ENCODE measurements around the gene MED7. TPM values are rescaled to one million over a fixed set of nuclear protein-coding genes. Genes with fewer than 3 reads are reported as not detected.
A peak's percentile ranks its signal among the peaks of the same experiment; 100 is the strongest.

Gene MED7
- total RNA-seq, 2 experiments from 2014 or later = 21.0 to 21.2 TPM

DNA sequence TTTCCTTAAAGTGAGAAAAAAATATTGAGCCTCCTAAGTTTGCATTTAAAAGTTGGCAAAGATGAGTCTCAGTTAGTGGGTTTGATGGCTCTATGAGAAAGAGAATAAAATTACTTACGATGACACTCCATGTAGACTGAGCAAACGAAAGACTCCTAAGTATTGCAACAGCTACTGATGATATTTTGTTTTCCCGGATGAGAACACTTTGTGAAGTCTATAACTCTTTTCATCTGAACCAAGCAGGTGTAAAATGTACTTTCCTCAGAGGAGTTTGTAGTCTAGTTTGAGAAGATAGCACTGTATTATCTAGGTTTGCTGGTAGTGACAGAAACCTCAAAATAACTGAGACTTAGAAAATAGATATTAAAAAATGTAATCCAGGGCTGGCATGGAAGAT is 36.3 kb upstream of the MED7 start:
- no peaks in the 10 kb centered on the region for H3K27me3 Mint-ChIP-seq (ENCODE audit: low read depth)
- intact Hi-C loops (cut with micrococcal nuclease) = loop anchor here (1.0 kb wide), 1 partner anchor 68 kb away; no protein-coding TSS in a partner anchor
- CTCF ChIA-PET = interaction anchor here (1.4 to 4.1 kb wide), 6 partner anchors 12 to 74 kb away, joined by 3 to 27 read pairs (median 5); no protein-coding TSS in a partner anchor
- peaks cover 61% of the 10 kb centered on the region for H3K4me1 Mint-ChIP-seq (ENCODE audit: low read depth)
- H3K36me3 Mint-ChIP-seq (ENCODE audit: low read depth) = peaks cover 41% of the 10 kb centered on the region
- peak overlapping the region; percentile 100 for H3K27ac Mint-ChIP-seq
- no peaks in the 10 kb centered on the region for H3K9me3 Mint-ChIP-seq
- peak overlapping the region; percentile 70 for H3K4me3 Mint-ChIP-seq
- DNase-seq = no peak

DNA sequence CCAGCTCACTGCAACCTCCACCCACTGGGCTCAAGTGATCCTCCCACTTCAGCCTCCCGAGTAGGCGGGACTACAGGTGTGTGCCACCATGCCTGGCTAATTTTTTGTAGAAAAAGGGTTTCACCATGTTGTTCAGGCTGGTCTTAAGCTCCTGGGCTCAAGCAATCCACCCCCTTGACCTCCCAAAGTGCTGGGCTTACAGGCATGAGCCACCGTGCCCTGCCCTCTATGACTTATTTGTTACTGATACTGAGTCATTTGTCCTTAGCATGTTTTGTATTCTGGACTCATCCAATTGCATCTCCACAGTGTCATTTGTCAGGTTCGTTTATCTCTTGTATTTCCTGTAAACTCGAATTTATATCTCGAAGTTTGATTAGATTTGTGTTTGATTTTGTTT is 35.3 kb upstream of the MED7 start:
- Mint-ChIP-seq H3K4me1 (ENCODE audit: low read depth) (peaks cover 66% of the 10 kb centered on the region), H3K27ac (peak overlapping the region; percentile 100), H3K9me3 (no peaks in the 10 kb centered on the region), H3K36me3 (ENCODE audit: low read depth) (peaks cover 32% of the 10 kb centered on the region), H3K4me3 (peak overlapping the region; percentile 70), H3K27me3 (ENCODE audit: low read depth) (no peaks in the 10 kb centered on the region)
- CTCF ChIA-PET = interaction anchor here (1.0 to 4.1 kb wide), 2 partner anchors 14 to 75 kb away, joined by 3 to 27 read pairs; no protein-coding TSS in a partner anchor
- peak; percentile 62 for DNase-seq
- intact Hi-C loops (cut with micrococcal nuclease) = no loop called here

DNA sequence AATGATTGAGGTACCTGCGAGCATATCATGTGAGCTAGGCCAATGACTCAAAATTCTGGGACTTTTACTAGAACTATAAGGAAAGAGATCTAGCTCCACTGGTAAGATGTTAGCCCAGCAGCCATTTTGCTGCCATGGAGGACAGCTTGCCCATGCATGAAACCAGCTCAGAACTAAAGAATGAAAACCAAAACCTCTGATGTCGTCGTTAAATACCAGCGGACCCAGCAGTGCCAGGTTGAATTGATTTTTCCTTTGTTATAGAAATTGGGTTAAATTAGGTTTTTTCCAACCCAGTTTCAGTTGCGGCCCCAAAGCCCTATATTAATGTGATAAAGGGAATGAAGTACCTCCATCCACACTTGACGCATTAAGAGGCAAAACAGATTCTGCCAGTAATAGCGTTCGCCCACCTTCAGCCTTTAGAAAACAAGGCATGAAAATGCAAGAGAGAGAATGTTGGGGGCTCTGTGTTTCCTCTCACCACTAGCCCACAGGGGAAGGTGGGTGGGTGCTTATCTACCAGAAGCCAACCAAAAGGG is 32.5 kb upstream of the MED7 start:
- peaks cover 3% of the 10 kb centered on the region for H3K9me3 Mint-ChIP-seq
- CTCF ChIA-PET = interaction anchor here (0.6 to 2.3 kb wide), 5 partner anchors 21 to 51 kb away, joined by 3 to 9 read pairs (median 4); no protein-coding TSS in a partner anchor
- no peak overlapping the region for H3K4me3 Mint-ChIP-seq
- peaks cover 18% of the 10 kb centered on the region for H3K36me3 Mint-ChIP-seq (ENCODE audit: low read depth)
- intact Hi-C loops (cut with micrococcal nuclease) = no loop called here
- H3K27ac Mint-ChIP-seq = peak overlapping the region; percentile 100
- peaks cover 87% of the 10 kb centered on the region for H3K4me1 Mint-ChIP-seq (ENCODE audit: low read depth)
- DNase-seq = no peak
- no peaks in the 10 kb centered on the region for H3K27me3 Mint-ChIP-seq (ENCODE audit: low read depth)

DNA sequence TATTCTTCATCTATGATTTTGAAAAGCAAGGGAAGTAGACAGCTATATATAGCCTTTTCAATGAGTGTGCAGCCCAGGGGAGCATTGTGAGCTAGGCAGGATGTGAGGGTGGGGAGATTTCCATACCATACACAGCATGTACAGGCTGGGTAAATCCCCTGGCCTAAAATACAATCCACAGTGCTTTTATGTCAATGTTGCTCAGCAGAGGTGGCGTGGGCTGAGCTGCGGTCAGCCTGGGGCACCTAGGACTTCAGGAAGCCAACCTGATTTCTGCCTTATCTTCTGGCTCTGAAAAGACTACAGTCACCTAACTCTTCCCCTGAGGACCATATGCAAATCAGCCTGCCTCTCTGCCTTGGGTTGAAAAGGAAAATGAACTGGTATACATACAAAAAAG is 29.7 kb upstream of the MED7 start:
- Mint-ChIP-seq H3K4me3 (peak overlapping the region; percentile 64), H3K9me3 (peaks cover 4% of the 10 kb centered on the region), H3K27me3 (ENCODE audit: low read depth) (no peaks in the 10 kb centered on the region), H3K36me3 (ENCODE audit: low read depth) (peaks cover 14% of the 10 kb centered on the region), H3K4me1 (ENCODE audit: low read depth) (peaks cover 86% of the 10 kb centered on the region), H3K27ac (peak overlapping the region; percentile 100)
- DNase-seq = peak; percentile 96
- intact Hi-C loops (cut with micrococcal nuclease) = loop anchor here (1.0 to 2.0 kb wide), 13 partner anchors 8 to 430 kb away; partner anchors contain the start of genes HAVCR2 and ITK
- CTCF ChIA-PET = interaction anchor here (0.6 to 2.6 kb wide), 7 partner anchors 11 to 139 kb away, joined by 3 to 12 read pairs (median 3); no protein-coding TSS in a partner anchor

DNA sequence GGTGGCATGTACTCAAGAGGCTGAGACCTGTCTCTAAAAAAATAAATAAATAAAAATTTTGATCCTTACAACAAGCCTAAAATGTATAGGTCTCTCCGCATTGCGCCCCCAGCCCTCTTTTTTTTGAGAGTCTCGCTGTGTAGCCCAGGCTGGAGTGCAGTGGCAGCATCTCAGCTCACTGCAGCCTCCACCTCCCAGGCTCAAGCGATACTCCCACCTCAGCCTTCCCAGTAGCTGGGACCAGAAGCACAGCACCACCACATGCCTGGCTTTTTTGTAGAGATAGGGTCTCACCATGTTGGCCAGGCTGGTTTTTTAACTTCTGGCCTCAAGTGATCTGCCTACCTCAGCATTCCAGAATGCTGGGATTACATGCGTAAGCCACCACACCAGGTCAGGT is 25.6 kb upstream of the MED7 start:
- intact Hi-C loops (cut with micrococcal nuclease) = no loop called here
- H3K9me3 Mint-ChIP-seq = peaks cover 4% of the 10 kb centered on the region
- H3K4me3 Mint-ChIP-seq = no peak overlapping the region
- CTCF ChIA-PET = interaction anchor here (0.6 to 2.5 kb wide), 7 partner anchors 11 to 111 kb away, joined by 3 to 11 read pairs (median 4); no protein-coding TSS in a partner anchor
- peaks cover 86% of the 10 kb centered on the region for H3K4me1 Mint-ChIP-seq (ENCODE audit: low read depth)
- no peak for DNase-seq
- H3K27me3 Mint-ChIP-seq (ENCODE audit: low read depth) = no peaks in the 10 kb centered on the region
- peaks cover 14% of the 10 kb centered on the region for H3K36me3 Mint-ChIP-seq (ENCODE audit: low read depth)
- peak overlapping the region; percentile 100 for H3K27ac Mint-ChIP-seq

DNA sequence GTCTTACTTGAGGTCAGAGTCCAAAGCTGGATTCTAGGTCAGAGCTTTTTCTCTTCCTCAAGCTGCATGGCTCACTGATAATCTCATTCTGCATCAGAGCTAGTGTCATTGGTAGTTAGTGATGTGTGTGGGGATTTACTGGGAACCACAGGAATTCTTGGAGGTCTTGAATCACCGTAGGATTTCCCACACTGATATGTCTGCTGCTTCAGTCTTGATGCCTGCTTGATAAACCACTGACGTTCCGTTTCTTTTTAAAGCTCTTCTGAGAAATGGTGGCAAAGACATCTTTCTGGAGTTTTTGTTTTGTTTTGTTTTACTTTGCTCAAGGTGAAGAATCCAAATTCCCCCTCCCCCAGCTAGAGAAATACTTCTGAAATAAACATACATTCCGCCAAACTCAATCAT is 24.6 kb upstream of the MED7 start:
- H3K4me1 Mint-ChIP-seq (ENCODE audit: low read depth) = peaks cover 79% of the 10 kb centered on the region
- no peaks in the 10 kb centered on the region for H3K27me3 Mint-ChIP-seq (ENCODE audit: low read depth)
- DNase-seq = peak; percentile 61
- intact Hi-C loops (cut with micrococcal nuclease) = loop anchor here (1.0 kb wide), 3 partner anchors 8 to 247 kb away; no protein-coding TSS in a partner anchor
- peak overlapping the region; percentile 64 for H3K4me3 Mint-ChIP-seq
- CTCF ChIA-PET = interaction anchor here (0.7 to 2.5 kb wide), 6 partner anchors 12 to 50 kb away, joined by 3 to 11 read pairs (median 5); no protein-coding TSS in a partner anchor
- H3K36me3 Mint-ChIP-seq (ENCODE audit: low read depth) = peaks cover 14% of the 10 kb centered on the region
- H3K27ac Mint-ChIP-seq = peak overlapping the region; percentile 100
- H3K9me3 Mint-ChIP-seq = peaks cover 4% of the 10 kb centered on the region

DNA sequence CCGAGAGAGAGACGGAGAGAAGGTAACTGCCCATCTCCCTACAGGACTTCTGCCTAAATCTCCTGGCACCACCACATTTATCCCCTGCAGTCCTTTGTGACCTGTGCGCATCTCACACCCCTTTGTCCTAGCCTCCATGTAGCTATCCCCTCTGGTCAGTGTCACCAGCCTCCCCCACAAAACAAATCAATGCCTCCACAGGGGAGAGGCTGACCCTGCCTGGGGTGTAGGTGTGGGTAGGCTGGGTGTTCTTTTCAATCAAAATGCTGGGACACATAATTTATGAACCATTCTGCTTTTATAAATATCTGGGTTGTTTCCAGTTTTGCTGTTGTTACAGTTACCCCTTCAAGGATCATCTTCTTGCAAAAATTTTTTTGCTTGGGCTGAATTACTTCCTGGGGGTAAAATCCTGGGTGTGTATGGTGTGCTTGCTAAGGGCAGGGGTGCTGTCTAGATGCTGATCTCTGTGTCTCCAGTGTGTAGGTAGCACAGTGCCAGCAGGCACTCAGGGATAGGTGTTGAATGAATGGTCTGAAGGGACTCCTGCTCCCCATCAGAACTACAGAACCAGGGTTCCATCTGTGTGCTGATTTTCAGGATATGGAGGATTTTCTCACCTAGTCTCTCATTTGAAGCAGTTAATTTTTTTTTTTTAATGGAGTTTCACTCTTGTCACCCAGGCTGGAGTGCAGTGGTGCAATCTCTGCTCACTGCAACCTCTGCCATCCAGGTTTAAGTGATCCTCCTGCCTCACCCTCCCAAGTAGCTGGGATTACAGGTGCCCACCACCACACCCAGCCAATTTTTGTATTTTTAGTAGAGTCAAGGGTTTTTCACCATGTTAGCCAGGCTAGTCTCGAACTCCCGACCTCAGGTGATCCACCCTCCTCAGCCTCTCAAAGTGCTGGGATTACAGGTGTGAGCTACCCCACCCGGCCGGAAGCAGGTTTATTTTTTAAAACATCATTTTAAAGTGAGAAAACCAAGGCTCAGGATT is 23.8 kb upstream of the MED7 start, which contains the start of gene GARIN3:
TSS of gene GARIN3 (minus strand) at position 51 of the 1,000 bp plus-strand sequence. CDS start 96 bp downstream, outside the sequence.
- DNase-seq = peak; percentile 38
- Mint-ChIP-seq H3K36me3 (ENCODE audit: low read depth) (peaks cover 14% of the 10 kb centered on the region), H3K4me3 (peak within 1 kb of the TSS; percentile 64), H3K4me1 (ENCODE audit: low read depth) (peaks cover 78% of the 10 kb centered on the region), H3K27ac (peak within 1 kb of the TSS; percentile 100), H3K27me3 (ENCODE audit: low read depth) (no peaks in the 10 kb centered on the region), H3K9me3 (peaks cover 4% of the 10 kb centered on the region)
- CTCF ChIA-PET = interaction anchor here (0.7 to 2.5 kb wide), 6 partner anchors 11 to 20 kb away, joined by 4 to 11 read pairs (median 5); no protein-coding TSS in a partner anchor
- intact Hi-C loops (cut with micrococcal nuclease) = loop anchor here (1.0 kb wide), 3 partner anchors 7 to 246 kb away; no protein-coding TSS in a partner anchor

DNA sequence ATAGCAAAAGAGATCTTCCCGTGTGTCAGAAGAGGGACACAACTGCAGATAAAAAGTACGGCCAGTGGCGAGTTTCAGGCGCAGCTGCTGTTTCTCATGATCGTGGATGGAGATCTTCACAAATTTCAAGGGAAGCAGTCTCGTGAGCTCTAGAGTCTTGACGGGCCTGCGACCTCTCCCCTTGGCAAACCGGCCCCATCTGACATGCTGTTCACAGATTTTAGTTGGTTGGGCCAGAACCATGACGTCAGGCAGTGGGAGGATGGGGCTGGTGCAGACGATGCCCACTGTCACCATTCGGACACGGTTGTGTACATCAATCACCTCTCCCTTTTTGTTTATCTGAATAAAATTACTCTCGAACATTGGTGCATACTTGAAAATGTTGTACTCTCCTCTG is 23.0 kb upstream of the MED7 start:
- intact Hi-C loops (cut with micrococcal nuclease) = no loop called here
- CTCF ChIA-PET = interaction anchor here (0.7 kb wide), 1 partner anchor 11 kb away, joined by 4 read pairs; no protein-coding TSS in a partner anchor
- H3K27me3 Mint-ChIP-seq (ENCODE audit: low read depth) = no peaks in the 10 kb centered on the region
- peaks cover 76% of the 10 kb centered on the region for H3K4me1 Mint-ChIP-seq (ENCODE audit: low read depth)
- peaks cover 4% of the 10 kb centered on the region for H3K9me3 Mint-ChIP-seq
- H3K27ac Mint-ChIP-seq = peak overlapping the region; percentile 100
- peaks cover 9% of the 10 kb centered on the region for H3K36me3 Mint-ChIP-seq (ENCODE audit: low read depth)
- DNase-seq = no peak
- no peak overlapping the region for H3K4me3 Mint-ChIP-seq

DNA sequence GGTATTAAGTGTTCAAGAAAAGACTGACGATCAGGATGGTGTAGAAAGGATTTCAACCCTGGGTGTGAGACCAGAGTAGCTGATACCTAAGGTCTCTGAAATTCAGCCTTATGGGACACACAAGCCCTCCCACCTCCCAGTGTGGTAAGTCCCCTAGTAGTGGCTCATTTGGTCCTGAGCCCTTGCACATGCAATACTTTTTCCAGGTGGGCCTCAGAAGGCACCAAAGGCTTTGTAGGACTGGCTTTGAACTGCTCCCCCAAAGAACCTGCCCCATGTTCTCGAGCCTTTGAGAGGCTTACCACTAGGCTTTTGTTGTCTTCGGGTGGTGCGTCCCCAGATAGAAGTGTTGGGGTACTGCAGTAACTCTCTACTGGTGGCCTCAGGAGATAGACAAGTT is 22.6 kb upstream of the MED7 start:
- CTCF ChIA-PET = interaction anchor here (0.7 kb wide), 1 partner anchor 10 kb away, joined by 4 read pairs; no protein-coding TSS in a partner anchor
- Mint-ChIP-seq H3K4me3 (no peak overlapping the region), H3K9me3 (peaks cover 2% of the 10 kb centered on the region), H3K27me3 (ENCODE audit: low read depth) (no peaks in the 10 kb centered on the region), H3K36me3 (ENCODE audit: low read depth) (peaks cover 5% of the 10 kb centered on the region), H3K27ac (peak overlapping the region; percentile 100), H3K4me1 (ENCODE audit: low read depth) (peaks cover 74% of the 10 kb centered on the region)
- intact Hi-C loops (cut with micrococcal nuclease) = no loop called here
- DNase-seq = no peak

DNA sequence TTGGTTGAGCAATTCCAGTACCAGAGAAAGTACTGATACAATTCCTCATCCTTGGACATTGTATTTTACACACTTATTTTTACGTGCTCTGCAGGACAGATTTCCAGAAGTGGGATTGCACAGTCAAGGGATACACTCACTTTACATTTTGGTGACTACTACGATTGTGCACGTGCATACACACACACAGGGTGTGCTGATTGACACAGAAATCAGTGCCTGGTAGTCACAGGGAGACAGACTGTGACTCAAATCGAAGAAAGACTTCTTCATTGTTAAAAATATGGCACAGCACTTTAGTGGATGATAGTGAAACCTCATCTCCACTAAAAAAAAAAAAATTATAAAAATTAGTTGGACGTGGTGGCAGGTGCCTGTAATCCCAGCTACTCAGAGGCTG is 21.9 kb upstream of the MED7 start:
- intact Hi-C loops (cut with micrococcal nuclease) = no loop called here
- H3K4me1 Mint-ChIP-seq (ENCODE audit: low read depth) = peaks cover 75% of the 10 kb centered on the region
- CTCF ChIA-PET = no interaction called here
- H3K27ac Mint-ChIP-seq = no peak overlapping the region
- H3K4me3 Mint-ChIP-seq = no peak overlapping the region
- no peaks in the 10 kb centered on the region for H3K9me3 Mint-ChIP-seq
- no peaks in the 10 kb centered on the region for H3K27me3 Mint-ChIP-seq (ENCODE audit: low read depth)
- no peak for DNase-seq
- H3K36me3 Mint-ChIP-seq (ENCODE audit: low read depth) = peaks cover 2% of the 10 kb centered on the region

DNA sequence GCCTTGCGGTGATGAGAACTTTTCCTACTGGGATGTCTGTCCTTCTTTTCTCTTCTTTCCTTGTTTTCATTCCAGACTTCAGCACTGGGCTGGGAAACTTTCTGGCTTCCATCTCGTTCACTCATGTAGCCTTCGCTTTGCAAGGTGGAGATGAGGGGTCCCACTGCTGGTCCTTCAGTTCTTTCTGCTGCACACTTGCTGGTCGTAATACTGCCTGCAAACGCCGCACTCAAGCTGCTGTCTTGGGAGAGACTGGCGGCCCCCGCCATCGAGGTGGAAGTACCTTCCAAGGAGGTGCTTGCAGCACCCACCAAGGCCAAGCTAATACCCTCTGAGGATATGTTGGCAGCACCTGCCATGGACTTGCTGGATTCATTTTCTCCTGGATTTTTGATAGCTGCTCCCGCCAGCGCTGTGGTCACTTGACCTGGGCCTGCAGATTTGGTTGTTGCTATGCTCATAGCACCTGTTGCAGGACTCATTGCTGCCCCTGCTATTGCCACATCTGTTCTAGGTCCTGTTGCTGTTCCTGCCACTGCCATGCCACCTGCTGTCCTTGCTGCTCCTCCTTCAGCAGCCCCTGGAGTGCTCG is 20.4 kb upstream of the MED7 start:
- DNase-seq = no peak
- no peaks in the 10 kb centered on the region for H3K9me3 Mint-ChIP-seq
- no peaks in the 10 kb centered on the region for H3K36me3 Mint-ChIP-seq (ENCODE audit: low read depth)
- H3K27ac Mint-ChIP-seq = no peak overlapping the region
- CTCF ChIA-PET = interaction anchor here (0.6 to 2.0 kb wide), 5 partner anchors 7 to 49 kb away, joined by 3 to 4 read pairs (median 3); no protein-coding TSS in a partner anchor
- H3K27me3 Mint-ChIP-seq (ENCODE audit: low read depth) = no peaks in the 10 kb centered on the region
- no peak overlapping the region for H3K4me3 Mint-ChIP-seq
- peaks cover 77% of the 10 kb centered on the region for H3K4me1 Mint-ChIP-seq (ENCODE audit: low read depth)
- intact Hi-C loops (cut with micrococcal nuclease) = no loop called here
